HepG2 (cell line): ENCODE measurements around the gene DDIT4. TPM values are rescaled to one million over a fixed set of nuclear protein-coding genes. Genes with fewer than 3 reads are reported as not detected.

ENCODE experiments used
- ATAC-seq: fragments of 200-7000 bp; cut with Tn5 transposase; 3 replicates; pipeline ENCODE4 v1.9.1; 2020; ENCODE audit warnings: mild to moderate bottlenecking, moderate library complexity
- BruUV-seq: library from RNA; stranded (reverse); fragments of 400-500 nt; replicated peaks from 2 replicates; lab custom pipeline; 2021; lab: Mats Ljungman, UMichigan
- CTCF ChIA-PET: fragments of 300-600 bp; formaldehyde crosslinking; extraction: SDS; loops from one replicate; lab custom pipeline; 2021; ENCODE audit warnings: low total read pairs, inconsistent platforms, low intra/inter-chr PET ratio; lab: Yijun Ruan, JAX
- POLR2A ChIA-PET: fragments of 350-600 bp; sonication (Branson Sonifier 250); formaldehyde crosslinking; loops from one replicate; lab custom pipeline; 2020; ENCODE audit warnings: antibody characterized with exemption, inconsistent platforms; lab: Yijun Ruan, JAX
- DNase-seq: peaks from one replicate; pipeline ENCODE4 v3.0.0-alpha.2; 2015; ENCODE audit warnings: low spot score
- FAIRE-seq: peaks from 3 replicates; lab custom pipeline; 2011; peaks lifted over from hg19 to GRCh38; lab: Jason Lieb, UNC
- H2AFZ ChIP-seq: one replicate; pipeline ENCODE4 v1.6.1; 2011; ENCODE audit warnings: low read length, inconsistent platforms
- H3K27ac ChIP-seq: fragments of 300-600 bp; 3 replicates; pipeline ENCODE4 v1.8.0; 2011; ENCODE audit warnings: mixed run types, mild to moderate bottlenecking, mixed read lengths, low read length, inconsistent platforms; ENCODE audit not compliant: insufficient read depth; ENCODE audit errors: extremely low read length
- H3K27me3 ChIP-seq, 2 experiments: fragments of 200-600 bp in 1 of 2; 2 replicates in 1 of 2; 3 replicates in 1 of 2; pipeline versions ENCODE4 v1.6.0 to v1.8.0; 2011; ENCODE audit warnings: low read length in 2 of 2, mild to moderate bottlenecking in 2 of 2, moderate library complexity in 2 of 2, inconsistent platforms in 1 of 2; ENCODE audit not compliant: insufficient read depth in 2 of 2, control insufficient read depth in 1 of 2
- H3K36me3 ChIP-seq, 2 experiments: fragments of 200-600 bp in 1 of 2; replicated peaks in 1 of 2; 2 replicates in 1 of 2; 3 replicates in 1 of 2; pipeline versions ENCODE4 v1.5.1 to v1.8.0; 2011; ENCODE audit warnings: low read length in 2 of 2, inconsistent platforms in 1 of 2; ENCODE audit not compliant: insufficient read depth in 2 of 2, control insufficient read depth in 1 of 2
- H3K4me1 ChIP-seq: 2 replicates; pipeline ENCODE4 v1.5.1; 2012; ENCODE audit warnings: low read length, inconsistent platforms; ENCODE audit not compliant: insufficient read depth
- H3K4me2 ChIP-seq: 2 replicates; pipeline ENCODE4 v1.6.0; 2011; ENCODE audit warnings: low read depth, low read length, inconsistent platforms
- H3K4me3 ChIP-seq, 3 experiments: fragments of 200-600 bp in 1 of 3; sonication (generic), shearing (Covaris generic) in 1 of 3; replicated peaks in 1 of 3; 2 replicates each; pipeline ENCODE4 v1.5.1; 2011 to 2016; ENCODE audit warnings: low read length in 3 of 3, inconsistent platforms in 2 of 3, low read depth in 2 of 3, mild to moderate bottlenecking in 2 of 3, control low read depth in 1 of 3, mixed read lengths in 1 of 3; ENCODE audit not compliant: insufficient read depth in 1 of 3
- H3K79me2 ChIP-seq: one replicate; pipeline ENCODE4 v1.6.1; 2011; ENCODE audit warnings: low read length, inconsistent platforms; ENCODE audit not compliant: insufficient read depth
- H3K9ac ChIP-seq: 2 replicates; pipeline ENCODE4 v1.6.0; 2011; ENCODE audit warnings: mild to moderate bottlenecking, low read depth, low read length, inconsistent platforms; ENCODE audit not compliant: insufficient read depth
- H3K9me3 ChIP-seq: 2 replicates; pipeline ENCODE4 v1.5.1; 2012; ENCODE audit warnings: mild to moderate bottlenecking, low read length
- H4K20me1 ChIP-seq: 2 replicates; pipeline ENCODE4 v1.6.0; 2011; ENCODE audit warnings: inconsistent platforms, mild to moderate bottlenecking, low read length, moderate library complexity; ENCODE audit not compliant: insufficient read depth
- NFIC ChIP-seq: IDR thresholded peaks from 2 replicates; pipeline ENCODE4 v1.6.1; 2012; ENCODE audit warnings: mild to moderate bottlenecking, low read length, inconsistent platforms
- ZNF547 ChIP-seq: sonication (generic); formaldehyde crosslinking; IDR thresholded peaks from 2 replicates; pipeline ENCODE4 v1.5.1; 2020; ENCODE audit warnings: mild to moderate bottlenecking, missing genetic modification reagents
- WGBS: methylation state at CpG from one replicate; pipeline ENCODE4 v1.1.6; 2017; ENCODE audit warnings: low lambda C conversion rate; 5-methylcytosine and 5-hydroxymethylcytosine counted together
- in situ Hi-C: cut with HindIII; loops from 2 replicates; pipeline ENCODE4 v1.10.0; 2017; ENCODE audit warnings: low pct_unique_long_range_greater_than_20kb; ENCODE audit not compliant: extremely low pct_ligation_motif_present
- intact Hi-C: fragments of 100-400 bp; cut with micrococcal nuclease; formaldehyde crosslinking; loops from one replicate; pipeline ENCODE4 v1.10.0; 2022; ENCODE audit not compliant: unreplicated experiment
- polyA plus RNA-seq, 8 experiments: library from polyadenylated mRNA; depleted of rRNA in 3 of 8; stranded (reverse) in 7 of 8; unstranded in 1 of 8; fragments of >200 nt; fragmentation: Illumina TruSeq in 4 of 8; extraction: Trizol in 4 of 8; gene quantifications; 2 replicates each; pipeline versions ENCODE4 v1.2.1 to v1.2.3, GENCODE V29; 2011 to 2016; ENCODE audit warnings: low read depth in 4 of 8, missing spikeins in 1 of 8, mixed read lengths in 1 of 8; ENCODE audit not compliant: insufficient read depth in 1 of 8
- total RNA-seq, 5 experiments: library from RNA; depleted of rRNA; stranded (reverse); fragments of >200 nt; fragmentation: Illumina TruSeq; extraction: Trizol; gene quantifications; 2 replicates each; pipeline ENCODE4 v1.2.3, GENCODE V29; 2016; ENCODE audit warnings: low read depth in 1 of 5
- TF ChIP-seq, protein P1 (sequence below): sonication (generic); formaldehyde crosslinking; IDR thresholded peaks from 2 replicates; pipeline ENCODE4 v1.4.0; 2020; ENCODE audit warnings: mild to moderate bottlenecking, missing genetic modification reagents

DDIT4 gene
- total and polyA plus RNA-seq, 2 of the 13 experiments (the other 11 are each of a cell fraction or from before 2014, with no cell fraction given), result 35.6 to 40.7 TPM

DNA sequence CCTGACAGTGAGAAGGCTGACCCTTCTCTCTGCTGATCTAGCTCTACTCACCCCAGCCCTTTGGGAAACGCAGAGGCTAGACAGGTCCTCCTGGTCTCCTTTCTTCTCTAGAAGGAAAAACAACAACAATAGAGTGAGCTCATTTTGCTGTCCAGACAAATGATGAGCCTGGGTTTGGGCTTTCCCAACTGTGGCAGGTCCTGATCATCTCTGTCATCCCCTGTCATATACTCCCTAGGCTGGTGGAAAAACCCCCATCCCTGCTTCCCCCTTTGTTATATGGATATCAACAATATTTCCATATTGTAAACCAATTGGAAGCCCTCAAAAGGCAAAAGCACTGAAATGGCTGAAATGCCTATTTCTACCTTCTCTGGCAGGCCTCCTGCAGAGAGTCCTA, 9.2 kb upstream of the DDIT4 start:
- Histone ChIP-seq H2AFZ (no peak overlapping the region), H3K9ac (no peak overlapping the region), H3K9me3 (no peaks in the 10 kb centered on the region), H3K27ac (no peak overlapping the region), H3K4me2 (no peak overlapping the region), H3K4me1 (peaks cover 61% of the 10 kb centered on the region), H4K20me1 (no peaks in the 10 kb centered on the region), H3K79me2 (no peaks in the 10 kb centered on the region), H3K4me3 (no peak overlapping the region), H3K36me3 (no peaks in the 10 kb centered on the region), H3K27me3 (no peaks in the 10 kb centered on the region)
- POLR2A ChIA-PET, result interaction anchor here (0.9 to 2.6 kb wide), 5 partner anchors 9 to 57 kb away, joined by 3 to 32 read pairs (median 10); partner anchors contain the start of genes ASCC1 and DDIT4
- CTCF ChIA-PET, result no interaction called here
- 92% methylated on average over 1 of the region's 1 CpG for WGBS
- FAIRE-seq (no peak), ATAC-seq (no peak), DNase-seq (no peak)
- in situ Hi-C loops (no loop called here), intact Hi-C loops (no loop called here)
- BruUV-seq, result no TSS peak
- TF ChIP-seq, protein P1, sequence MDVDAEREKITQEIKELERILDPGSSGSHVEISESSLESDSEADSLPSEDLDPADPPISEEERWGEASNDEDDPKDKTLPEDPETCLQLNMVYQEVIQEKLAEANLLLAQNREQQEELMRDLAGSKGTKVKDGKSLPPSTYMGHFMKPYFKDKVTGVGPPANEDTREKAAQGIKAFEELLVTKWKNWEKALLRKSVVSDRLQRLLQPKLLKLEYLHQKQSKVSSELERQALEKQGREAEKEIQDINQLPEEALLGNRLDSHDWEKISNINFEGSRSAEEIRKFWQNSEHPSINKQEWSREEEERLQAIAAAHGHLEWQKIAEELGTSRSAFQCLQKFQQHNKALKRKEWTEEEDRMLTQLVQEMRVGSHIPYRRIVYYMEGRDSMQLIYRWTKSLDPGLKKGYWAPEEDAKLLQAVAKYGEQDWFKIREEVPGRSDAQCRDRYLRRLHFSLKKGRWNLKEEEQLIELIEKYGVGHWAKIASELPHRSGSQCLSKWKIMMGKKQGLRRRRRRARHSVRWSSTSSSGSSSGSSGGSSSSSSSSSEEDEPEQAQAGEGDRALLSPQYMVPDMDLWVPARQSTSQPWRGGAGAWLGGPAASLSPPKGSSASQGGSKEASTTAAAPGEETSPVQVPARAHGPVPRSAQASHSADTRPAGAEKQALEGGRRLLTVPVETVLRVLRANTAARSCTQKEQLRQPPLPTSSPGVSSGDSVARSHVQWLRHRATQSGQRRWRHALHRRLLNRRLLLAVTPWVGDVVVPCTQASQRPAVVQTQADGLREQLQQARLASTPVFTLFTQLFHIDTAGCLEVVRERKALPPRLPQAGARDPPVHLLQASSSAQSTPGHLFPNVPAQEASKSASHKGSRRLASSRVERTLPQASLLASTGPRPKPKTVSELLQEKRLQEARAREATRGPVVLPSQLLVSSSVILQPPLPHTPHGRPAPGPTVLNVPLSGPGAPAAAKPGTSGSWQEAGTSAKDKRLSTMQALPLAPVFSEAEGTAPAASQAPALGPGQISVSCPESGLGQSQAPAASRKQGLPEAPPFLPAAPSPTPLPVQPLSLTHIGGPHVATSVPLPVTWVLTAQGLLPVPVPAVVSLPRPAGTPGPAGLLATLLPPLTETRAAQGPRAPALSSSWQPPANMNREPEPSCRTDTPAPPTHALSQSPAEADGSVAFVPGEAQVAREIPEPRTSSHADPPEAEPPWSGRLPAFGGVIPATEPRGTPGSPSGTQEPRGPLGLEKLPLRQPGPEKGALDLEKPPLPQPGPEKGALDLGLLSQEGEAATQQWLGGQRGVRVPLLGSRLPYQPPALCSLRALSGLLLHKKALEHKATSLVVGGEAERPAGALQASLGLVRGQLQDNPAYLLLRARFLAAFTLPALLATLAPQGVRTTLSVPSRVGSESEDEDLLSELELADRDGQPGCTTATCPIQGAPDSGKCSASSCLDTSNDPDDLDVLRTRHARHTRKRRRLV (CRISPR knock-in tag), result no peak
- TF ChIP-seq ZNF547 (CRISPR knock-in tag) (0 out of 2 replicates have a peak, but pooled peaks have one; percentile 26), NFIC (no peak)
- TF ChIP-seq, all 625 proteins: peak for 1
